GM19025 (cell line): ENCODE data around the gene MPP3.

Source experiments
- ATAC-seq: cut with Tn5 transposase; IDR thresholded peaks from one replicate; pipeline ENCODE4 v1.9.1; 2021; ENCODE audit warnings: mild to moderate bottlenecking, low read depth, moderate library complexity; ENCODE audit not compliant: unreplicated experiment

MPP3 gene

DNA sequence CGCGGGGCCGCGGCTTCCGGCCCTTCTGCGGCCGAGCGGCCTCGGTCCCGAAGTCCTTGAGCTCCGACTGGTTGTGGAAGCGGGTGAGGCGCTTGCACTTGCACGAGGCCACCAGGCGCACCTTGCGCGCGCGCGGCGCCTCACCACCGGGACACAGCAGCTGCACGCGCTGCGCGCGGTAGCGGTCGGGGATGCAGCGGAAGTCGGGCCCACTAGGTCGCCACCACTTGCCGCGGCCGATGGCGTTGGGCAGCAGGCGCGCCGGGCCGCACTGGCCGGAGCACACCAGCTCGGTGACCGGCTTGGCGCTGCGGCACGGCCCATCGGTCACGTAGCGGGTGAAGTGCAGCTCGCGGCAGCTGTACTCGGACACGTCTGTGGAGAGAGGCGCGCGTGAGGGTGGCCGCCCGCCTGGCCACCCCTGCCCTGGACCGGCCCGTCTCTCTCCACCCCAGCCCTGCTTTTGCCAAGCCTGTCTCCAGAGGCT is 77.5 kb downstream of the MPP3 start:
- no peak for ATAC-seq

GRCh38 chr17:43754947-43755346 is 78.0 kb downstream of the MPP3 start:
- no peak for ATAC-seq

DNA sequence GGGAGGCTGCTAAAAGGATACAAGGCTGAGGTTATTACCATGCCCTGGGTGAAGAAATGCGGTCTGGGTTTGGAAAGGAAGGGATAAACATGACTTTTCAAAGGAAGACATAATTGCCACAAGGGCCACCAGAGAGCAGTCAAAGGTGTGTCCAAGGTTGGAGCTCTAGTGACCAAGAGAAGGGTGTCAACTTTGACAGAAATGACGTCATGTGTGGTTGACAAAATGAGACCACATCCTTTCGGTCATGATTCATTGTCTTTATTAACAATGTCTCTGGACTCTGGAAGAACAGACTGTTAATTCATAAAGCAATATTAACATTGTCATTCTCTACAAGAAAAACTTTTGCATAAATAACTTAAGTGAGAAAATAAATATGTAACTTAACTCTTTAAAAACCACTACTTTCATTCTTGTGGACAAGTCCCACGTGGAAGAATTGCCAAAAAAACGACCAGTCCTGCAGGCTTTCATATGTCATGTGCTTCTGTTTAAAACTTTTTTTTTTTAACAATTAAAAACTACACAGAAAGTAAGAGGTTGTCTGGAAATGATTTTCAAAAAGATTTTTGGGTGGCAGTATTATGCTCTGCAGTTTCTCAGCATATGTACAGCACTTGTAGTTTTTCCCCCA is 79.3 kb downstream of the MPP3 start:
- ATAC-seq: no peak
